NOMO-1 treated with dmso at 0.1 percent for 144 hours (cell line): ENCODE measurements around the gene KRTAP10-2.

Experiments used
- DNase-seq: peaks from one replicate; lab custom pipeline; 2025; ENCODE audit not compliant: unreplicated experiment; lab: John Stamatoyannopoulos, UW

KRTAP10-2 gene

DNA sequence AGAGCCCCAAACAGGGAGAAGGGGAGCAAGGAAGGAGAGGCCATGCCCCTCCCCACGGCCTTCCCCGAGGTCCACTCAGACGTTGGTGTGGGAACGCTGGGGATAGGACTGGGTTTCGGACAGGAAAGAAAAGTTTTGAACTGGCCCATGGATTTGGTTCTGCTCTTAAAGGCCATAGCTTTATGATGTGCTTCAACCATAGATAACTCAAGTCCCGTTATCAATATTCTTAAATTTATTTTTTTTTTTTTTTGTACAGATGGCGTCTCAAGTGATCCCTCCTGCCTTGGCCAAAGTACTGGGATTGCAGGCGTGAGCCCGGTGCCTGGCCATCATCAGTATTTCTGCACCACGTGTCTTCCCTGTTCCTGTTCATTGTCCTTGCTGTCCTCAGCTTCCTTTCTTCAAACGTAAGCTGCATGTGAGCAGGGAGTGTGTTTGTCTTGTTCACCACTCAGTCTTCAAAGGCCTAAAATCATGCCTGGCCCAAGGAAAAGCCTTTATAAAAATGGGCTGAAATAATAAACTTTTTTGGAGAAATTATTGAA, 10.5 kb downstream of the KRTAP10-2 start:
- no peak for DNase-seq

DNA sequence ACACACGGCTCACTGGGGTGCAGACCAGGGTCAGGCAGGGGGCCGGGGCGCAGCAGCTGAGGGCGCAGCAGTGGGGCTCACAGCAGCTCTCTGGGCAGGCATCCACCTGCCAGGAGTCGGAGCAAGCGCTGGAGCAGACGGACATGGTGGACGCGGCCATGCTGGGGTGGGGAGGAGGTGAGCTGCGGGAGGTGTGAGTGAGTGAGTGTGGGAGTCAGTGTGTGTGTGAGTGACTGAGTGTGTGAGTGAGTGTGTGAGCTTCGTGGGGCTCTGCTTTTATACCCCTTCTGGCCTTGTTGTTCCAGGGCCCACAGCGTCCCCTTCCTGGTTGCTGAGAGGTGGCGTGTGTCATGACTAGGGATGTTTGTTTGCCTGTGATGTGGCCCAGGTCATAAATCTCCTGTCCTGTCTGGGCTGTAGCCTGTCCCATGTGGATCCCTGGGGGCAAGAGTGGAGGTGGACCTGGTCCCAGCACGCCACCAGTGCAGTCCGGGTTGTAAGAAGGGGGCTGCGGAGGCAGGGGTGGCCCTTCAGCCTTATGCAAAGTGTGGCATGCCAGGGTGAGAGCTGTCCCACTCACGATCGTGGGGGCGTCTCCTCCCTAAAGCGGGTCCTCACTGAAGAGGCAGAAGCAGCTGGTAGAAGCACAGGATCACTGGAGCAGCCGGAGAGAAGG, 11.2 kb downstream of the KRTAP10-2 start, which contains the start of gene KRTAP10-1:
KRTAP10-1 (minus strand) TSS at position 205 of the 676 bp plus-strand sequence; CDS start at position 160, 45 bp downstream.
- DNase-seq = no peak

DNA sequence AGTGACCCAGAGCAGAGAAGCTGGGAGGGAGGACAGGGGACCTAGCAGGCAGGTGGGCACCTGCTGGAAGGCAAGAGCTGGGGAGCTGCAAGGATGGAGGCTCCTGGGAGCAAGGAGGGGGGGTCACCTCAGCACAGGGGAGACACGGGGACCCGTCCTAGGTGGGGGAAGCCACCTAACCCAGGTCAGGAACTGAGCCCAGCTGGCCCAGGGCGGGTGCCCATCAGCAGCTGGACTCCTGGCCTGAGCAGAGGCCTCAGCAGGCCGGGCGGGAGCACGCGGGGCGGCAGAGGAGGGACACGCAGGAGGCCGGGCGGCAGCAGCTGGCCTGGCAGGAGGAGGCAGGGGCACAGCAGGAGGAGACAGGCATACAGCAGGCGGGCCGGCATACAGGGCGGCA, 12.3 kb downstream of the KRTAP10-2 start:
- no peak for DNase-seq

DNA sequence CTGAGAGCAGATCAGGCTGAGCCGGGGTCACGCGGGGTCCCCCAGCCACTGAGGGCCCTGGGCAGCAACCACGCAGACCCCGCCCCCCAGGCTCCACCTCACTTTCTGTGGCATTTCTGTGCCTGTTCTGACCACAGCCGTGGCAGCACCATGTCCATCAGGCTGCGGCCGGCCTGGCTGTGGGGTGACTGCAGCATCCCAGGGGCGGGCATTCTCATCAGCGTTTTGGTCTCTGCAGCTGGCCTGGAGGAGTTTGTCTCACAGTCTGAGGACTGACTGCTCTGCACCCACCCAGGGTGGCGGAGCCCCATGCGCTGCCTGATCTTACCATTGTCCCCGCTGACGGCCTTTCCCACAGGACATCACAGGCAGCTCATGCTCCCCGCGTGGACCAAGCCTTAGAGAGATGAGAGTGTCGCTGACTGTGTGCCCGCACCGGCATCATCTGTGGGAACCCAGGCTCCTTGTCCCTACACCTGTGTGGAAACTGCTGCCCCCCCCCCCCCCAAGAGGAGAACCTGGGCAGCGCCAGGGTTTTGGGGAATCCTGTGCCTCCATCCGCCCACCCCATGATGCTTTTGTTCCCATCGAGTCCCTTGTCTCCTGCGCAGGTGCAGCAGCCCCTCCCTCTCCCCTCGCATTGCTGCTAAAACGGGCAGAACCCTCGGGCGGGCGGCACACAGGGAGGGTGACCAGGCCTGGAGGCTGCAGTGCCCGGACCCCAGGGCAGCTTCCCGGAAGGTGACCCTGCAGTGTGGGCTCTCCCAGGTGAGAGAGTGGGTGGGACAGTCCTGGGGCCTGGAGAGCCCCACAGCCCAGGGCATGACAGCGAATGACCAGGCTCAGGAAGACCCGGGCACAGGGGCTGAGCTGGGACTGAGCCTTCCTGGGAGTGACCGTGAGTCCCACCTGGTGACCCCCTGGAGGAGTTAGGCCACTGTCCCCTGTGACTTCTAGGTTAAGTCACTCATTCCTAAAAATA, 13.1 kb downstream of the KRTAP10-2 start:
- DNase-seq = no peak

DNA sequence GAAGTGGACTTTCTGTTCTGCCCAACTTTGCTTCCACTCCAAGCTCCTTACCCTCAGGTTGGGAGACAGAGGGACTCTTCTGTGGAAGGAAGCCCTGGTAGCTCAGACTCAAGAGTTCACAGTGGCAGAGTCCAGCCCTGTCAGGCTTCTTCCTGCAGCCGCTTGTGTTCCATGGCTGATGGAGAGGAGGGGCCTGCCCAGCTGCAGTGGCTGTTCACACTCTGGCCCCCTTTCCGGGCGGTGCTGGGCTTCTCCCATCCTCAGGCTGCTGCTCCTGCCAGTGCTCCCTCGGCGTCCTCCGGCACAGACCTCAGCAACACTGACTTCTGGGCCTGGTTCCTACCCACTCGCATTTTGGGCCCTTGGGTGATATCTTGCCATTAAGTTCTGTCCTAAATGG, 15.3 kb downstream of the KRTAP10-2 start:
- DNase-seq = no peak

DNA sequence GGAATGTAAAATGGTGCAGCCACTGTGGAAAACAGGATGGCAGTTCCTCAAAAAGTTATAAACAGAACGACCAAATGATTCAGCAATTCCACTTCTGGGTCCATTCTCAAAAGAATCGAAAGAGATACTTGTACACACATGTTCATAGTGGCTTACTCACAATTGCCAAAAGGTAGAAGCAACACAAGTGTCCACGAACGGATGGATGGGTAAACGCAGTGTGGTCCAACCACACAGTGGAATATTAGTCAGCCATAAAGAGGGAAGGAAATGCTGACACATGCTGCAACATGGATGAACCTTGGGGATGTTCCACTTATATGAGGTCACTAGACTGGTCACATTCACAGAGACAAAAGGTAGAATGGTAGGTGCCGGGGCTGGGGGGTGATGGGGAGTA, 16.6 kb downstream of the KRTAP10-2 start:
- DNase-seq = no peak

DNA sequence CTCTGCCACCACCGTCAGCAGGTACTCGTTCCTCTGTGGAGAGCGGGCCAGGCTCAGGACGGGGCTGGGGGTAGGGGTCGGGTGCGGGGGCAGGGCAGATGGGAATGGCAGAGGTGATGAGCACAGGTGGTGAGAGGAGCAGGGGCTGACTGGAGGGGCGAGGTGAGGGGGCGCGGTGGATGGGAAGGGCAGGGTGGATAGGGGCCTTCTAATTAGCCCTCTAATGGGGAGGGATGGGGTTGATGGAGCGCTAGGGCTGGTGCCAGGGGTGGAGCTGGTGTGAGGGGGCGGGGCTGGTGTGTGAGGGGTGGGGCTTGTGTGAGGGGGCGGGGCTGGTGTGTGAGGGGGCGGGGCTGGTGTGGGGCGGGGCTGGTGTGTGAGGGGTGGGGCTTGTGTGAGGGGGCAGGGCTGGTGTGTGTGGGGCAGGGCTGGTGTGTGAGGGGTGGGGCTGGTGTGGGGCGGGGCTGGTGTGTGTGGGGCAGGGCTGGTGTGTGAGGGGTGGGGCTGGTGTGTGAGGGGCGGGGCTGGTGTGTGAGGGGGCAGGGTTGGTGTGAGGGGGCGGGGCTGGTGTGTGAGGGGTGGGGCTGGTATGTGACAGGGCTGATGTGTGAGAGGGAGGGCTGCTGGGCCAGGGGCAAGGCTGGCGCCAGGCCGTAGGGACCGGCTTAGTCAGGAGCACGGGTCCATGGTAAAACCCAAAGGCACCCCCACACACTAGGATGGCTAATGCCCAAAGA, 17.2 kb downstream of the KRTAP10-2 start:
- no peak for DNase-seq

GRCh38 chr21:44533121-44533890, 18.0 kb downstream of the KRTAP10-2 start:
- no peak for DNase-seq

DNA sequence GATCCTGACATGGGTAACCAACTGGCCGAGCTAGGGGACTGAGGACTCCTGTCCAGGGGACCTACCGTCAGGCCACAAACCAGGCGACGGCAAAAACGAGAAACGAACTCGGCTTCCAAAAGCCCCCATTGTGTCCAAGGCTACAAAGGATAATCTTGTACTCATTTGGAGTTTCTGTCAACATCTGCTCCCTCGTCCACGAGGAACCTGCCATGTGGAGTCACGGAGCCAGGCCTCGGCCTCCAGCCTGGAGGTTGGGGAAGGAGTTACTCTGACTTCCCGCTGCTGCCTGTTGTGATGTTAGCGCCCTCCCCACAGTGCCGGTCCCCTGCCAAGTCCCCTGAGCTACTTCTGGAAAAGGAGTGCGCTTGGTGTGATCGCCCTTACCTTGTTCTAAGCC, 18.6 kb downstream of the KRTAP10-2 start:
- no peak for DNase-seq

DNA sequence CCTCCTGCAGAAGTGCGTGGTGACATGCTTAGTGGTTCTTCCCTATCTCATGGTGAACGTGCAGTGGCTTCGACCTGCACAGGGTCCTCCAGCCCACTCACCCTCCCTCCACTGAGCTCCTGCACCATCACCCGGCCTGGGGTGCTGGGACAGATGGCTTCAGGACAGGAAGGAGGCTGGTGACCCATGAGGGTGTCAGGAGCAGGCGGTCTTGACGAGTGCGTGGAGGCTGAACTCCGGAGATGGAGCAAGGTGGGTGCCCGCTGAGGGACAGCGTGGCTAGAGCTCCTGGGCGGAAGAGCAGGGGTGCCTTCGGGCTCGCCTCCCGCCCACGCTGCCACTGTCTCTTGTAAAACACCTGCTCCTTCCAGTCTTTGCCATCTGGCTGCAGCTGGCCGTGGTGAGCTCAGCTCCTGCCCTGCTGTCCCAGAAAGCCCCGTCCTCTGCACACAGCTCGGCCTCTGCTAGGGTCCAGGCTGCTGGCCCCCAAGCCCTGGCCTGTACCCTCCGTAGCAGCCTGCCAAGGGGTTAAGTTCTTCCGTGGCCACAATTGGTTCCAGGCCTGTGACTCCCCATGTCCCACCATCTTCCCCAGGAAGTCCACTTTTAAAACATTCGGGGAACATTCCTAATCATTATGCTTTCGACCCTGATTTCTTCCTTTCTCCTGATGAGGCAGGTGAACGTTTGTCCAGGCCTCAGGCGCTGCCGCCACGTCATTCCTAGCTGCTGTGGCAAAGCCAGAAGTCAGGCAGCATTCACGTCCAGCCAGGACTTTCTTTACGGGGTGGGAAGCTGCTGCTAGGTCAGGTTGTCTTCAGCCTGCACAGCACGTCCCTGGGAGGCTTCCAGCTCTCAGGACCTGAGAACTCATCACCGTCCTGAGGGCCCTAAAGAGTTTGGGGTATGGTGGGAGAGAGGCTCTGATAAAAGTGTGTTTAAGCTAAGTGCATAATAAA, 19.4 kb downstream of the KRTAP10-2 start:
- no peak for DNase-seq

- DNase-seq = no peak
Observed at GRCh38 chr21:44530903-44531605, 20.3 kb downstream of the KRTAP10-2 start.

DNA sequence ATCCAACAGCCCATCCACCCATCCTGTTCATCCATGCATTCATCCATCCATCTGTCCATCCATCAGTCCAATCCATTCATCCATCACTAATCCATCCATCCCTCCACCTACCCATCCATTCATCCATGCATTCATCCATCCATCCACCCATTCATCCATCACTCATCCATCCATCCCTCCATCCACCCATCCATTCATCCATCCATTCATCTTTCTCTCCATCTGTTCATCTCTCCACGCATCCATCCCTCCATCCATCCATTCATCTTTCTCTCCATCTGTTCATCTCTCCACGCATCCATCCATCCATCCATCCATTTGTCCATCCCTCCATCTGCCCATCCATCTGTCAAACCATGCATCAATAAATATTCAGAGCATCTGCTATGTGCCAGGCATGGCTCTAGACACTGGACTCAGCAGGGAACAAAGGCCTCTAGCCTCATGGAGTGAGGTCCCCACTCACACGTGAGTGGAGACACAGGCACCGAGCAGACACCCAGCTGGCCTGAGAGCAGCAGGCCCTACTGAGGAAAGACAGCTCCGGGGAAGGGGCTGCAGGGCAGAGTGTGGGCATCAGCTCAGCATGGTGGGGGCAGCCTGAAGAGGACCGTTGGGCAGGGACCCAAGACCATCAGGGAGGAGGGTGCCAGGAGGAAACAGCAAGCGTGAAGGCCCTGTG, 20.9 kb downstream of the KRTAP10-2 start:
- no peak for DNase-seq

DNA sequence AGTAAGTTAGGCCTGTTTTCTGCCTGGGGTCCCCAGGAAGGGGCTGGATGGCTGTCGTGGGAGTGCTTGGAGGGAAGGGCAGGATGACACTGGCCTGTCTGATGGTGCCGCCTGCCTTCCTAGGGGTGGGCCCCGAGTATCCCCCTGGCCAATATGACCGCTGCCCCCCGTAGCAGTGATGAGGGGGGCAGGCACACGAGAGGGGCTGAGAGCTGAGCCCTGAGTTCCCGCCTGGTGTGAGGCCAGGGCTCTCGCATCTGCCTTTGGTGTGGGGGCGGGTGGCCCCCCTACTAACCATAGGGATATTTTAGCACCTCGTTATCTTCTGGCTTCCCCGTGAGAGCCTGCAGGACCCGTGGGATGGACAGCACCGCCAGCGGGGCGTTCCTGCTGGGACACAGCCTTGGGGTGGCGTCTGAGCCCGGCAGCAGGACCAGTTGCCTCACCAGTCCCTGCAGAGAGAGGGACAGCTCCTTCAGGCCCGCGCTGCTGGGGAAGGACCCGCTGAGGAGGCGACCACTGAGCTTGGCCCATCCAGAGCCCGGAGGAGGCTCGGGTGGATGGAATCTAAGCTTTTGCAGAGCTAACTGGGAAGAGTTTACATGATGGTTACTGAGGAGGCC, 21.7 kb downstream of the KRTAP10-2 start:
- DNase-seq = no peak

DNA sequence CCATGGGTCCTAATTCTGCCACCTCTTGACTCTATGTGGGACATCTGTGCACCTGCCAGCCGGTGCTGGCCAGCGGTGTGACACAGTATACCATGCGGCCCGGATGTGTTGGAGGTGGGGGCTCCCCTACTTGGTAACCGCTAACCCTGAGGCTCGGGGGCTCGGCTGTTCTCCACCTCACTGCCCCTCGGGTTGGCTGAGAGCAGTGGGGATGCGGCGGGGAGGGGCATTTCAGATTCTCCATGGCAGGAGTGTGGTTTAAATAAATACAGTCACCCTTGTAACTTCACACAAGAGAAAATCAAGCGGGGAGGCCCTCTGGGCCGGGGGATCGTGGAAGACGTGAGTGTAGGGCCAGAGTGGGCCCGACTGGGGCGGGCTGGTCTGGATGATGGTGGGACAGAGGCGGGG, 22.3 kb downstream of the KRTAP10-2 start:
- no peak for DNase-seq

- DNase-seq = no peak
Observed at GRCh38 chr21:44528634-44528995, 22.7 kb downstream of the KRTAP10-2 start.

- no peak for DNase-seq
Observed at GRCh38 chr21:44527983-44528633, 23.2 kb downstream of the KRTAP10-2 start.
